Left renal cortex interstitium (tissue), 4 donors: Measurements from ENCODE around the gene ANKS1A. TPM values are rescaled to one million over a fixed set of nuclear protein-coding genes. Genes with fewer than 3 reads are reported as not detected.
A peak's percentile ranks its signal among the peaks of the same experiment; 100 is the strongest.
"Not testable (repeated sequence)": the region's sequence is repeated elsewhere in the genome, so short reads cannot be mapped to it uniquely, and the experiment has no call there.

ENCODE experiments used
- DNase-seq, 4 donors: peaks; one replicate each; pipeline ENCODE4 v3.0.0-alpha.2; 2013; ENCODE audit warnings: low read depth in 4 of 4, low spot score in 2 of 4, missing footprints in 1 of 4
- polyA plus RNA-seq, 4 donors: library from polyadenylated mRNA; unstranded; fragments of 120-200 nt; gene quantifications; one replicate each; pipeline ENCODE4 v1.2.1, GENCODE V29; 2013; ENCODE audit not compliant: insufficient read length in 4 of 4

The ANKS1A gene
- polyA plus RNA-seq, 4 donors: 33.1 to 53.7 (median 43.2) TPM

- DNase-seq: no peak
These were observed 4.1 kb upstream of the ANKS1A start for GRCh38 chr6:34884996-34885395.

- DNase-seq: not testable (repeated sequence)
These were observed 3.2 kb upstream of the ANKS1A start for GRCh38 chr6:34885837-34886236.

DNA sequence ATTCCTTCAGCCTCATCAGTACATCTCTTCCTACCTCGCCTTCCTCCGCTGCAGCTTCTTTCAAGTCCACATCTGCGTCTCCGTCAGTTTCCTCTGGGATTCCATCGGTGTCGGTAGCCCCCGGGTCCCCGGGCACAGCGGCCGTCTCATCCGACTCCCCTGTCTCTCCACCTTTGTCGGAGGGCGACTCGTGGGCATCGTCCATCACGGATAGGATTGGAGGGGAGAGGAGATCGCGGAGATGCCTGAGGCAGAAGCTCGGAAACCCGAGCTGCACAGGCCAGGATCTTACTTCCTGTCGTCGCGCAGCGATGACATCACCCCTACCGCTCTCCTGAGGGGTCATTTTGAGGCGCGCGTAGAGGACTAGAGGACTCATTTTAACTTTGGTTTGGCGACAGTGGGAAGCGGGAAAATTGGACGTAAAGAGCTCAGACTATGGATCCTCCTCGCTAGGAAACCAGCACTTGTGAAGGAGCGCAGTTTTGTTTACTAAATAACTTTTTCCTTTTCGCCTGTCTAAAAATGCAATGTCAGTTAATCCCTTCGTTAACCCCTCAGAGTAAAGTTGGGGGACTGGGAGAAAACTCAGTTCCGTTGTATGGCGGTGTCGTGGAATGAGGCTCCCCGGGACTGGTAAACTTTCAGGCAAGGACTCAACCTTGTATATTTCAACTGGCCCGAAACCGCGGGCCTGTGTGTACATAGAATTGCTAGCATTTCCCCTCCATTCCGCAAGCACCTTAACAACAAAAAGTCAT is 1.1 kb upstream of the ANKS1A start, which contains the start of gene TAF11:
TSS of gene TAF11 (minus strand) at position 290 of the 761 bp plus-strand sequence. CDS start at position 205, 85 bp downstream.
- peak; percentile 94 to 96 (median 95) for DNase-seq

DNA sequence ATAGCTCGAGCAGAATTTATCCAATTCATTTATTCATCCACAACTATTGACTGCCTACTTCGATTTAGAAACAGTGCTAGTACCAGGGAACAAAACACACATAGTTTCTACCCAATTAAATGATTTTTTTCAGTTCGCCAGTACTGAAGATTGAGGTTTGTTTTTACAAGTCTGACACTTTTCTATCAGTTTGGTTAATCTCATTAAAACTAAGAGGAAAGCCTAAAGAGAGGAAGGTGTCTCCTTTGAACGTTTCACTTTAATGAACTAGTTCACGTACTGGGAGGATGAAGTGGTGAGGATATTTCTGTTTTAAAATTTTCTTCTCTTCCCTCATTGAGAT is 570 bp upstream of the ANKS1A start:
- DNase-seq: peak in 1 of 4 donors; percentile 10

DNA sequence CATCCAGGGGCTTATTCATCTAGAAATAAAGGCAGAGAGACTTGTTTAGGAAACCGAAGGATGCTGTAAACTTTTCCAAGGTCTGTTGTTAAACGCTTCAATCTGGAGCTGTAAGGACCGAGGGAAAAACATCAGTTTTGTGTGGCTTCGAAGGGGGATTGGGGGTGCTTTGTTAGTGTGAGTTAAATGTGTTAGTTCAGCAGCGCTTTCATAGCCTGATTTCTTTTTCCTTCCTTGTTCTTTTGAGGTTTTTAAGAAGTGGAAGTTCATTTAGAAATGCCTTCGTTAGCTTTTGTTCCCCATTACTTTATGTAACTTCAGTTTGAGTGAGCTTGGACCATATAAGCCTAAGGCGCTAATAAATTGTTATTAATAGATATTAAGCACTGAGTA is 1.5 kb downstream of the ANKS1A start:
- DNase-seq: no peak

DNA sequence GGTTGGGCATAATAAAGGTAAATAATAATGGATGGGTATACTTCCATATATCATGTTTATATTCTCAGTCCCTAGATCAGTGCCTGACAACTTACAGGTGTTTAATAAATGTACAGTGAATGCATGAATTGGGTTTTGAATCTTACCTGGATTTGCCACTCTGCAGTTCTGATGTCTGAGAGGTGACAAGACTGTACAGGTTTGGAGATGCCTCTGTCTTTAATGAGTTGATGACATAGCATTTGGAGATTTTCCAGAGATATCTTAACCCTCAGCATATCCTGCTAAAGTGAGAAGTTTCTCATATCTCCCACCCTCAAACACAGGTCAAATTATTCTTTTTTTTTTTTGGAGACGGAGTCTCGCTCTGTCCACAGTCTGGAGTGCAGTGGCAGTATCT is 2.2 kb downstream of the ANKS1A start:
- no peak for DNase-seq

GRCh38 chr6:34894693-34895092 is 5.6 kb downstream of the ANKS1A start:
- no peak for DNase-seq

- no peak for DNase-seq
These were observed 8.1 kb downstream of the ANKS1A start for GRCh38 chr6:34897130-34897529.

DNA sequence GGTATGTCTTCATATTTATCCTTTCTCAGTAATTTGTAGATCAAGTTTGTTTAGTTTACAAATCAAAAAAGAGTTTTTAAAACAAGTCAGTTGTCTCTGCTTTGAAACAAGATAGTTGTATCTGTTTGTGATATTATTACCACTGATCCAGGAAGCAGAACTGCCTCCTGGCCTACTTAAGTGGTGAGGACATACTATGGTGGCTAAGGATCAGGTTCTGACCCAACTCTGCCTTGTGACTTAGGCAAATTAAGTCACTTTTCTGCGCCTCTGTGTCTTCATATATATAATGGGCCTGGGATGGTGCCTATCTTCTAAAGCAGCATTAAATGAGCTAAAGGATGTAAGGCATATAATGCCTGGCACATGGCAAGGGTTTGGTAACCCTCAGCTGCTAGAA is 8.7 kb downstream of the ANKS1A start:
- DNase-seq: no peak

DNA sequence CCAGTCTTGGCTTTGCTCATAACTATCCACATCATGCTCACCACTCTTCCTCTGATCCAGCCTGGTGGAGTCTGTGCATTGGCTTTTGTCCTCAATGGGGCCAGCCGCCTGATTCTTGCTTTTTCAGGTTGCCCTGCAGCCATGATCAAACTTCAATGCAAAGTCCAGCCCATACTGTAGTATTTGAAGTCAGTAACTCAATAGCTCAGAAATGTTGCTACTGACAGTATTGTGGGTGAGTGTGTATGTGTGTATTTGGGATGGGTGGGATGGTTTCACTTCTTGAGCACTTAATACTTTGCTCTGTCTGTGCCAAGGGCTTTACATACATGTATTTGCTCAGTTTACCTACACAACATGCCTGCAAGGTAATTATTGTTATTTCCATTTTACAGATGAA is 10.7 kb downstream of the ANKS1A start:
- not testable (repeated sequence) for DNase-seq

- DNase-seq: no peak
These were observed 11.4 kb downstream of the ANKS1A start for GRCh38 chr6:34900321-34901031.

- no peak for DNase-seq
These were observed 12.9 kb downstream of the ANKS1A start for GRCh38 chr6:34901930-34902329.

DNA sequence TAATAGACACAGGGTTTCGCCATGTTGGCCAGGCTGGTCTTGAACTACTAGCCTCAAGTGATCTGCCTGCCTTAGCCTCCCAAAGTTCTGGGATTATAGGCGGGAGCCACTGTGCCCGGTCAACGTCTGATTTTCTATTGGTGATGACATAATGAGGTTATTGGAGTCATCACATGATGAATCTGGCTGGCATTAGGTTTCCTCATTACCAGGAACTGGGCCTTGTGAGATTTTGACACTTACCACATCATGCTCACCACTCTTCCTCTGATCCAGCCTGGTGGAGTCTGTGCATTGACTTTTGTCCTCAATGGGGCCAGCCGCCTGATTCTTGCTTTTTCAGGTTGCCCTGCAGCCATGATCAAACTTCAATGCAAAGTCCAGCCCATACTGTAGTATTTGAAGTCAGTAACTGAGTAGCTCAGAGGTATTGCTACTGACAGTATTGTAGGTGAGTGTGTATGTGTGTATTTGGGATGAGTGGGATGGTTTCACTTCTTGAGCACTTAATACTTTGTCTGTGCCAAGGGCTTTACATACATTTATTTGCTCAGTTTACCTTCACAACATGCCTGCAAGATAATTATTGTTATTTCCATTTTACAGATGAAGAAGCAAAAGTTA is 16.0 kb downstream of the ANKS1A start:
- DNase-seq: no peak

- no peak for DNase-seq
These were observed 17.8 kb downstream of the ANKS1A start for GRCh38 chr6:34906826-34907225.

DNA sequence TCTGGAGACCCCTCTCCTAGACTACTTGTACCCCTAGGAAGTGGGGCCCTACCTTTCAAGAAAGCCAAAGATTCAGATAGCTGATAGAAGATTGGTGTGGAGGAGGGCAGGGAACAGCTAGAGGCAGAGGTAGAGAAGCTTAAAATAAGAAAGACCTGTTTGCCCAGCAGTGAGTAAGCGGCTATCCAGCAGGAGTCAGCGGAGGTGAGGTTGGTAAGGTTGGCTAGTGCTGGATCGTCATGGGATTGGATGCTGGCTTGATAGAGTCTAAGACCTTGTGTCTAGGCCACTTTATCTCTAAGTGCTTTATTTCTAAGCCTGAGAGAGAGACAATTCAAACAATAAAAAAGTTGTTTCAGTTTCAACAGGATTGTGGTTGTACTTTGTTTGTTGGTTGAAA is 19.1 kb downstream of the ANKS1A start:
- no peak for DNase-seq

DNA sequence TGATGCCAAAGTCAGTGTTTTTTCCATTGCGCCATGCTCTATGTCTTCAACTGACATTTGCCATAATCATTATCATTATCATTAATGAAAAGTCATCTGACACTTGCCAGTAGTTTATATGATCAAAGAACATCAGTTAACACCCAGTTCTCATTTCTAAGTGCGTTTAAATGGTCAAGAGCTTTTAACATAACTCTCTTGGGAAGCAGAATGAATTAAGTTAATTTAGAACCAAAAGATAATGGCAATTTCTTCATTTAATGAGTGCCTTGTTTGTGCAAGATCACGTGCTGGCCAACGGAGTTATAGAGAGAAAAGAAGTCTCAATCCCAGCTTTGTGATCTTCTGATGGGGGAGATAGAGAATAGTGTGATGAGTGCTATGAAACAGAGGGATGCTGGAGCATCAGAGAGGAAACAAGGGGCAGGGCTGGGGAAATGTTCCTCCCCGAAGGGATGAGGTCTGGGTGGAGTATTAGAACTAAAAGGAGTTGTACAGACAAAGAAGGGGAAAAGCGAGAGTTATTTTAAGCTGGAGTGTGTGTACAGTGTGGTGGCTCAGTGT is 20.3 kb downstream of the ANKS1A start:
- DNase-seq: no peak

DNA sequence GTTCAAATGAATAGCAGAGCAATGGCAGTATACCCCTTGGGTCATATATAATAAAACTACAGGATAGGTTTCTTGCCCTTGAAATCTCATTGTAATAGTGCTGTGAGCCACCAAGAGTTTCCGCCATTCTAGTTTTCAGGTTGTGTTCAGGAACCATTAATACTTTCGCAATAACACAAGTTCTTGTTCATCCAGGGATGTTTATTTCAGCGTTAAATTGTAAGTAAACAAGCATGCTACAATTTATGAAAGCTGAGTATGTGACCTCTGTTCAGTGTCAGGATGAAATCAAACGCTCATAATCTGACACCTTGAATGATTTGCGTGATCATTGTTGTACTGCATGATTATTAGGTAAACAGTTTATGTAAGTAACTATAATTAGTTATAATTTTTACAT is 22.8 kb downstream of the ANKS1A start:
- no peak for DNase-seq

- DNase-seq: no peak
These were observed 23.8 kb downstream of the ANKS1A start for GRCh38 chr6:34912715-34913464.

- no peak for DNase-seq
These were observed 25.3 kb downstream of the ANKS1A start for GRCh38 chr6:34914358-34914757.

DNA sequence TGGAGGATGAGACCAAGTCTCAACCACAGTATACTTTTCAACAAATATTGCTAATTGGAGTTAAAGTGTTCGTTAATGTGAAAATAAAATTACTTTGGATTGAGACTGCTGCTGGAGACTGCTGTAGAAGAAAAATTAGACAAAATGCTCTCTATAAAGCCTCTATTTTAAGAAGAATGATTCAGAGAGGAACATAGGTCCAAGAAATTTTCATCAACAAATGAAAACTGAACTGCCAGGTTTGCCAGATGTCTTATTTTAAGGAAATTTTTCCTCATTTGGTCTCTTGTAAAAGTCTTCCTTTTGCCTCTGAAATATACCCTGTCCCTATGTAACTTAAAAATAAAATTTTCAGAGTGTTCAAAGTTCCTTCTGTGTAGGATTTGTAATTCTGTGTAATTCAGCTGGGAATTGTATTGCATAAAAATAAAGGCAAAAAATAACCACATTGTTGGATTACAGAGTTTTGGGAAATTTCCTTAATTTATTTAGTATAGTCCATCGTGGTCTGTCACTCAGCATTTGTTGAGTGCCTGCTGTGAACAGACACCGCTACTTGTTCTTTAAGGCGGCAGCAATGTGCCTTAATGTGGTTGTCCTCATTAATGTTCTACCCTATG is 27.4 kb downstream of the ANKS1A start:
- DNase-seq: no peak
